ENCODE results near the gene ELP4.
"Not testable (repeated sequence)": the region's sequence is repeated elsewhere in the genome, so short reads cannot be mapped to it uniquely, and the experiment has no call there.

The ELP4 gene

GRCh38 chr11:31509429-31510345, at the start of gene ELP4, which contains the start of gene IMMP1L:
Gene ELP4, plus strand, starts transcription at chr11:31509767. Its CDS starts 18 bp downstream, at chr11:31509785.
Gene IMMP1L, minus strand, starts transcription at chr11:31509622. Its CDS starts 46,346 bp downstream, at chr11:31463276.
- peak; percentile 96 for DNase-seq (ENCODE audit: low spot score)

DNA sequence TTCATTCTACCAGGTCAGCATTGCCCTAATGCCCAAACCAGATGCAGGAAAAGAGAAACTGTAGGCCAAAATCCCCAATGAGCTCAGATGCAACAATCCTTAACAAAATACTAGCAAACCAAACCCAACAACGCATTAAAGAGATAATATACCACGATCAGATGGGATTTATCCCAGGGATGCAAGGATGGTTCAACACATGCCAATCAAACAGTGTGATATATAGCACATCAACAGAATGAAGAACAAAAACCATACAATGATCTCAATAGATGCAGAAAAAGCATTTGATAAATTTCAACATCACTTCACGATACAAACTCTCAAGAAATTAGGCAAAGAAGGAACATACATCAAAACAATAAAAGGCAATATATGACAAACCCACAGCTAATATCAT, 45.1 kb upstream of the ELP4 start:
- DNase-seq (ENCODE audit: low spot score): no peak

GRCh38 chr11:31474083-31474482, 35.5 kb upstream of the ELP4 start:
- DNase-seq (ENCODE audit: low spot score): no peak

DNA sequence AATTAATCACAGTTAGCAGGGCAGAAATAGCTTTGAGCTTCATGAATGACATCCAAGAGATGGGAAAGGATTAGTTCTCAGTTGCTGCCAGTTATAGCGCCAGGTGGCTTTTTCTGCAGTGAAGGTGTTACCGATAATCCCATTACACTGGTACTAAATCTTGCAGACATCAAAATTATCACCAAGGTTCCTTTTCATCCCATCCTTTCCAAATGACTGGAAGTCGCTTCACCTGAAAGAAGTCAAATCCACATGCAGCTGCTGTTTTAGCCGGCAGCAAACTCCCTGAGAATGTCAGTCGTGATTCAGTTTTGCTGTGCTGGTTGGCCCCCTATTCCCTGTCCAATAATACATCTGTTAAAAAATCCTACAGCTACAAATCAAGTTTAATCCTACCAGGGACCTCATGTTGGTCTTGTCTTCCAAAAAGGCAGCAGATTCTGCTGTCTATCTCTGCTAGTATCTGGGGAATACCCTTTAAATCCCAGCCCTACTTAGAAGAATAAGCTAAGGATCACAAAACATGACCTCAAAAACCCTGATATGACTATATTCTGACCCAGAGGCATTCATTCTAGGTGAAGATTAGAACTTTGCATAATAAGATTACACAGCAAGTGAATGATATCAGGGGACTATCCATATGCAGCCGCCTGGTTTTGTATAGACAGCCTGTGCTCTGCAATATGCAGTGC, 31.9 kb upstream of the ELP4 start:
- DNase-seq (ENCODE audit: low spot score): no peak

DNA sequence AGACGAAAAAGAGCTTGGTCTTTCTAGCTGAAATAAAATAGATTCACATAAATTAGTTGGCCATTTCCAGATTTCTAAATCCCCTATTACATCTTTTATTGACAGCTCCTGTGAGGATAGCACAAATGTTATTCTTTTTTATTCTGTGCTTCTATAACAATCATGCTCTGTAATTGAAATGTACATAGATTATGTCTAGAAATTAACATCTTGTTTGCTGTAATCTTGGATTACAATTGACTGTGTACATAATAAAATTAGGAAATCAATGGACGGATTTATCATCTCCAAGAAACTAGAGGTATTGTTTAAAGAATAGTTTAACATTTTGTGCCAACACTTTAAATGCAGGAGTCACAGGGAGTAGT, 31.4 kb upstream of the ELP4 start:
- no peak for DNase-seq (ENCODE audit: low spot score)

DNA sequence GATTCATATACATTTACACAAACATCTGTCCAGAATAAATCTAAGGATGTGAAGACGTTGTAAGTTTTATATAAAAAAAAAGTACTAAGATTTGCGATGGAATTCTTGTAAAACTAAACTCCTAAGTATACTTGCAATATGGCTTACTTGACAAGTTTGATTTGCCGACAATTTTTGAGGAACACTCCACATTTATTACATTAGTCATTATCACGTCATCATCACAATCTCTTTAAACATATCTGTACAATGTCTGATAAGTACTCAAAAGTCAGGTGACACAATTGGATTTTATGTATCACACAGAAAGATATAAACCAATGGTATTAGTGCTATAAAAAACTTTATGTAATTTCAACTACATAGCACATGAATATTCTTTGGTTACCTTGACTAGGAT, 30.5 kb upstream of the ELP4 start:
- no peak for DNase-seq (ENCODE audit: low spot score)

DNA sequence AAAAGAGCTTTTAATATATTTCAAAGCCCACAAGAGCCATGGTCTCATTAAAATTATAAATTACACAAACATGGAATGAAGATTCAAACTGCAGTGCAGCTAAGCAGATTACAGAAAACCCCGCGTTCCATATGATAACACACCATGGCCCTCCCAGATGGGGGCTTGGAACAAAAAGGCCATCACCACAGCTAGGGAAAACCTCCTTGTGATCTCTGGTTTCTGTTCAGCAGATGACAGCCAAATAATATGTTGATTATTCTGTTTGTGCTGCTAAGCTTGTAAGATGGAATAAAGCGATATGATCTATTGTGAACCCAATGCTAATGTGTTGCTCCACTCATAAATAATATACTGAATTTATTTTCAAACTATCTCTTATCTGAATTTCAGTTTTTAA, 28.6 kb upstream of the ELP4 start:
- DNase-seq (ENCODE audit: low spot score): no peak

DNA sequence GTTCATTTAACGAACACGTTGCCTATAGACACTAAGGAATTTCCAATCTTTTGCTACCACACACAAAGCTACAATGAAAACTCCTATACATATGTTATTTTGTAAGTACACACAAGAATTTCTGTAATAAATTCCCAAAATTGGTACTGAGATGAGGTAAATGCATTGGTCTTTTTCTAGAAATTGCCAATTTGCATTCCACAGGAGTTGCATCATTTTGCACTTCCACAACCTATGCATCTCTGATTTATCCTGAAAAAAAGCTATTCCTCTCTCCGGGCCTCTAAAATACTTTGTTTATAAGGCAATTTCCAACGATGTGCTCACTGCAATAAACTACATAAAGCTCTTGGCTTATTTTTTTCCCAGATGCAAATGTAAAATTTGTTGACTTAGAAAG, 25.1 kb upstream of the ELP4 start:
- no peak for DNase-seq (ENCODE audit: low spot score)

DNA sequence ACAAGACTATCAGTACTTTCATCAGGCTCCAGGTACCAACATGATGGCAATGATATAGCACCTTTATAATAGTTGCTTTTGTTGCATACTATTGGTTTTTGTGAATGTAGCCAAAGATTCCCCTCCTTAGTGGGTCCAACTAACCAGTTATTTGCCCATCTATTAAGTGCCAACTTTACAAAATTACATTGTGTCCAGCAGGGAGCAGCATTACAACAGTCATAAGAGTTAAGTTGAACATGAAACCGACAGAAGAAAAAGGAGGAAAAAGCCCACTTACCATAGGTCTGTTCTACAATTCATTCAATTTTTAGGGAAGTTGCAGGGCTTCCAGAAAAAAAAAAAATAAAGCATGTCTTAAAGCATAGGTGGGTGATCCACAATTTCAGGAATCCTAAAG, 21.7 kb upstream of the ELP4 start:
- peak; percentile 39 for DNase-seq (ENCODE audit: low spot score)

GRCh38 chr11:31492320-31492913, 17.1 kb upstream of the ELP4 start:
- DNase-seq (ENCODE audit: low spot score): no peak

DNA sequence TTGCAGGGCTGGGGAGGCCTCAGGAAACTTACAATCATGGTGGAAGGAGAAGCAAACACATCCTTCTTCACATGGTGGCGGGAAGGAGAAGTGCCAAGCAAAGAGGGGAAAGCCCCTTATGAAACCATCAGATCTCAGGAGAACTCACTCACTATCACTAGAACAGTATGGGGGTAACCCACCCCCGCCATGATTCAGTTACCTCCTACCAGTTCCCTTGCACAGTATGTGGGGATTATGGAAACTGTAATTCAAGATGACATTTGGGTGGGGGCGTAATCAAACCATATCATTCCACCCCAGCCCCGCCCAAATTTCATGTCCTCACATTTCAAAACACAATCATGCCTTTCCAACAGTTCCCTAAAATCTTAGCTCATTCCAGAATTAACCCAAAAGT, 16.3 kb upstream of the ELP4 start:
- DNase-seq (ENCODE audit: low spot score): no peak

GRCh38 chr11:31493762-31494161, 15.8 kb upstream of the ELP4 start:
- DNase-seq (ENCODE audit: low spot score): not testable (repeated sequence)

GRCh38 chr11:31499576-31500178, 9.9 kb upstream of the ELP4 start:
- DNase-seq (ENCODE audit: low spot score): no peak

DNA sequence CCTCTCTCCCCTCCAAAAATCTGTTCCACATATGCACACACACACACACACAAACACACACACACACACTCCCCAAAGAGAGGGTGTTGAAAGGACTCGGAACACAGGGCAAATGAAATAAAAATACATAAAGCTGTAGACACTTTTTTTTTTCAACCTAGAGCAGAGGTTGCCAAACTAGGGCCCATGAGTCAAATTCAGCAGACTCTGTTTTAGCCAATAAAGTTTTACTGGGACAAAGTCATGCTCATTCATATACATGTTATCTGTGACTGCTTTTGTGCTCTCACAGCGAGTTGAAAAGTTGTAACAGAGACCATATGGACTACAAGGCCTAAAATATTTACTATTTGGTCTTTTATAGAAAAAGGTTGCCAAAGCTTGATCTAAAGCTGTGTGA, 9.0 kb upstream of the ELP4 start:
- DNase-seq (ENCODE audit: low spot score): no peak

DNA sequence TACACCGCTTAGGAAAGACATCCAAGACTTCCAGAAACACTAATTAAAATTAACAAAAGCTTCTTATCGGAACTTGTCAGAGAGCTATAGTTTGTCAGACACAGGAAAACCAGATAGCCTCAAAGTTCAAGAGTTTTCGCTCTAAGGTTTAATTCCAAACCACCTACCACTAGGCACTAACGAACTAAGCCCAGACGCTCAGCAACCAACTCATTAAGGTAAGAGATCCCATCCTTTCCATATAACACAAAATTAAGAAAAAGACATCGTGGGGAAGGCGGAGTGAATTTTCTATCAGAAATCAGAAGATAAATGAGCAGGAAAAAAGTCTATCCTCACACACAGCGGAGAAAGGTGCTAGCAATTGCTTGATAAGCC, 527 bp upstream of the ELP4 start:
- no peak for DNase-seq (ENCODE audit: low spot score)

- DNase-seq (ENCODE audit: low spot score): no peak
These were observed 2.5 kb downstream of the ELP4 start for GRCh38 chr11:31512117-31512516.

DNA sequence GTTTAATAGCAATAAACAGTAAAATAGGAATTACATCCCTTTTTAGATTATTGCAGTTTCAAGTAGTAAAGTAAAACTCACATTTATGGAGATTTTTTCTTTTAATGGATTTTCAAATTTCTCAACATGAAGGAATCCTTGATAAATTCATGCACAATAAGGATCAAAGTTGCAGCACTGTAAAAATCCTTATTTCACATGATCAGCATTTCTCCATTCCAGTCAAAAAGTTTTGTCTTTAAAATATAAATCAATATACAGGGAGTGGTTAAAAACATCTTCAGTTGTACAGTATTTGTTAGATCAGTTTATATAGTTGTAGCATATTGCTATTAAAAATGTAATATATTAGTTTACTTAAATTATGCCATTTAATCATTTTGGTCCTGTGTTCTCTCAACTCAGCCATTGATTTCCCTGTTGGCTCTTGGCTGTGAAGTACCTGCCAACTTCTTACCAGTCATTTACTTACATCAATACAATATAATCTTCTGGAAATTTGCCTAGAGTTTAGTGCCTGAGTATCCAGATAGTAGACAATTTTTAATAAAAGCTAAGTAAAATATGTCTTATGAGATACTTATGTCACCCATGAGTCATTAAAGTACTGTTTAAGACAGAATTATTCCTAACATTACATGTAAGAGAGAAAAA, 12.1 kb downstream of the ELP4 start:
- no peak for DNase-seq (ENCODE audit: low spot score)

DNA sequence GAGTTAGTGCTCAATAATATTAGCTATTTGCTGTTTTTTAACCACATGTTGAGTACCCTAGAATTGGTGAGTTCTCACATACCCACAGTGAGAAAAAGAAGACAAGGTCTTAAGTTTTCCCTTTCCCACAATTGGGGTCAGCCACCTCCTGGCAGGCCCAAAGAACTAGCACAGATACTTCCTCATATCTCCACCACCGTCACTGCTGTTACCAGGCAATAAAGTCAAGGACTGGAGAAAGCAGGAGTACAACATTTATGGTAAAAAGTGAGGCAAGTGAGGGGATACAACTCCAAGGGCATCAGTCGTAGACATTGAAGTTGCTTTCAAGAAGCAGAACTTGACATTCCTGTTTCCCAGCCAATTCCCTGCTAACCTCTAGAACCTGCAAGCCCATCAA, 19.6 kb downstream of the ELP4 start:
- DNase-seq (ENCODE audit: low spot score): no peak

- no peak for DNase-seq (ENCODE audit: low spot score)
These were observed 20.1 kb downstream of the ELP4 start for GRCh38 chr11:31529701-31530100.

GRCh38 chr11:31531293-31531692, 21.7 kb downstream of the ELP4 start:
- no peak for DNase-seq (ENCODE audit: low spot score)

GRCh38 chr11:31535479-31535878, 25.9 kb downstream of the ELP4 start:
- DNase-seq (ENCODE audit: low spot score): no peak

DNA sequence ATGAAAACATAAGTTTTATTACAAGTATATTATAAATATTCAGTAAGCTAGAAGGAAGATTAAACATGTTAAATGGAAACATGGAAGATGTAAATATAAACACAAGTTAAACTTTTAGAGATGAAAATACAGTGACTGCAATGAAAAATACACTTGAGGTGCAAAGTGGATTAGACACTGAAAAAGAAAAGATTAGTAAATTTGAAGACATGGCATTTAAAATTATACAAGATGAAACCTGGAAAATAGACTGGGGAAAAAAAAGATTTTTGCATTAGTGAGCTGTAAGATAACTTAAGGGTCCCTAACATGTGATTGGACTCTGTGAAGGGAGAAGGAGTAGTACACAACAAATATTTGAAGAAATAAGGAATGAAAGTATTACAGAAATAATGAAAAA, 33.3 kb downstream of the ELP4 start:
- no peak for DNase-seq (ENCODE audit: low spot score)
